KMS-11 (cell line): Measurements from ENCODE around the gene YIPF2.

ENCODE experiments used
- H2AFZ ChIP-seq: fragments of 200-600 bp; sonication (generic); 2 replicates; pipeline ENCODE4 v1.6.1; 2016; ENCODE audit warnings: antibody characterized with exemption, mixed run types, low read depth
- H3K27ac ChIP-seq: fragments of 200-600 bp; sonication (generic); 2 replicates; pipeline ENCODE4 v1.6.1; 2016; ENCODE audit warnings: mild to moderate bottlenecking, mixed run types
- H3K27me3 ChIP-seq: fragments of 200-600 bp; sonication (generic); 2 replicates; pipeline ENCODE4 v1.6.1; 2017; ENCODE audit warnings: mild to moderate bottlenecking, low read depth, mixed run types, moderate library complexity; ENCODE audit not compliant: insufficient read depth
- H3K36me3 ChIP-seq: fragments of 200-600 bp; sonication (generic); 2 replicates; pipeline ENCODE4 v1.6.1; 2017; ENCODE audit warnings: mild to moderate bottlenecking, mixed run types; ENCODE audit not compliant: insufficient read depth
- H3K4me1 ChIP-seq: fragments of 200-600 bp; sonication (generic); 2 replicates; pipeline ENCODE4 v1.6.1; 2016; ENCODE audit warnings: mild to moderate bottlenecking, low read depth, mixed run types; ENCODE audit not compliant: poor library complexity, severe bottlenecking
- H3K4me2 ChIP-seq: fragments of 200-600 bp; sonication (generic); 2 replicates; pipeline ENCODE4 v1.7.0; 2016; ENCODE audit warnings: mild to moderate bottlenecking, mixed run types
- H3K4me3 ChIP-seq: fragments of 200-600 bp; sonication (generic); IDR thresholded peaks from 2 replicates; pipeline ENCODE4 v1.6.1; 2017; ENCODE audit warnings: low read depth, low read length, mixed read lengths; ENCODE audit not compliant: insufficient read depth
- H3K79me2 ChIP-seq: fragments of 200-600 bp; sonication (generic); 2 replicates; pipeline ENCODE4 v1.6.1; 2016; ENCODE audit warnings: low read depth, mixed run types; ENCODE audit not compliant: insufficient read depth
- H3K9ac ChIP-seq: fragments of 200-600 bp; sonication (generic); 2 replicates; pipeline ENCODE4 v1.6.1; 2016; ENCODE audit warnings: mild to moderate bottlenecking, mixed run types
- H4K20me1 ChIP-seq: fragments of 200-600 bp; sonication (generic); 2 replicates; pipeline ENCODE4 v1.6.1; 2016; ENCODE audit warnings: mild to moderate bottlenecking, mixed run types; ENCODE audit not compliant: insufficient read depth
- CTCF ChIP-seq: fragments of 200-600 bp; sonication (generic); conservative IDR thresholded peaks from 2 replicates; pipeline ENCODE4 v1.6.1; 2017; ENCODE audit warnings: low read depth, mild to moderate bottlenecking, antibody characterized with exemption, low read length, moderate library complexity, mixed read lengths

Gene YIPF2

GRCh38 chr19:10892256-10892655 lies 36.2 kb downstream of the YIPF2 start:
- Histone ChIP-seq H3K27me3 (no peaks in the 10 kb centered on the region), H4K20me1 (no peaks in the 10 kb centered on the region), H2AFZ (no peak overlapping the region), H3K4me3 (no peak overlapping the region), H3K4me2 (no peak overlapping the region), H3K9ac (no peak overlapping the region), H3K79me2 (no peaks in the 10 kb centered on the region; the same call in 1 of the 2 replicates), H3K27ac (no peak overlapping the region), H3K4me1 (no peaks in the 10 kb centered on the region), H3K36me3 (no peaks in the 10 kb centered on the region)
- TF ChIP-seq CTCF = no peak

GRCh38 chr19:10891405-10892086 lies 36.9 kb downstream of the YIPF2 start:
- TF ChIP-seq CTCF = no peak
- no peaks in the 10 kb centered on the region for H3K27me3 ChIP-seq
- H3K4me3 ChIP-seq = no peak overlapping the region
- no peaks in the 10 kb centered on the region for H3K36me3 ChIP-seq
- no peaks in the 10 kb centered on the region for H3K4me1 ChIP-seq
- no peak overlapping the region for H3K4me2 ChIP-seq
- H4K20me1 ChIP-seq = no peaks in the 10 kb centered on the region
- H3K27ac ChIP-seq = no peak overlapping the region
- H2AFZ ChIP-seq = no peak overlapping the region
- no peaks in the 10 kb centered on the region; the same call in 1 of the 2 replicates for H3K79me2 ChIP-seq
- no peak overlapping the region for H3K9ac ChIP-seq

- no peak overlapping the region for H2AFZ ChIP-seq
- H3K27me3 ChIP-seq = no peaks in the 10 kb centered on the region
- H3K4me3 ChIP-seq = no peak overlapping the region
- H3K9ac ChIP-seq = no peak overlapping the region
- TF ChIP-seq CTCF = no peak
- H4K20me1 ChIP-seq = no peaks in the 10 kb centered on the region
- no peaks in the 10 kb centered on the region for H3K36me3 ChIP-seq
- H3K27ac ChIP-seq = no peak overlapping the region
- no peaks in the 10 kb centered on the region for H3K79me2 ChIP-seq
- H3K4me1 ChIP-seq = no peaks in the 10 kb centered on the region
- H3K4me2 ChIP-seq = no peak overlapping the region
Measured at GRCh38 chr19:10889880-10890279, 38.6 kb downstream of the YIPF2 start.

- no peak for TF ChIP-seq CTCF
- H3K36me3 ChIP-seq = no peaks in the 10 kb centered on the region
- no peaks in the 10 kb centered on the region for H3K27me3 ChIP-seq
- H3K4me2 ChIP-seq = no peak overlapping the region
- H3K4me1 ChIP-seq = no peaks in the 10 kb centered on the region
- no peak overlapping the region for H3K9ac ChIP-seq
- H3K79me2 ChIP-seq = peaks cover 4% of the 10 kb centered on the region; the same call in 1 of the 2 replicates
- H4K20me1 ChIP-seq = no peaks in the 10 kb centered on the region
- no peak overlapping the region for H2AFZ ChIP-seq
- H3K27ac ChIP-seq = no peak overlapping the region
- no peak overlapping the region for H3K4me3 ChIP-seq
Measured at GRCh38 chr19:10888421-10888866, 40.0 kb downstream of the YIPF2 start.
